ENCODE results near the gene NT5DC3. TPM values are rescaled to one million over a fixed set of nuclear protein-coding genes. Genes with fewer than 3 reads are reported as not detected.
"Not testable (repeated sequence)": the region's sequence is repeated elsewhere in the genome, so short reads cannot be mapped to it uniquely, and the experiment has no call there.

Gene NT5DC3
- total RNA-seq, 1 donor from 2014 or later: 4.0 TPM

DNA sequence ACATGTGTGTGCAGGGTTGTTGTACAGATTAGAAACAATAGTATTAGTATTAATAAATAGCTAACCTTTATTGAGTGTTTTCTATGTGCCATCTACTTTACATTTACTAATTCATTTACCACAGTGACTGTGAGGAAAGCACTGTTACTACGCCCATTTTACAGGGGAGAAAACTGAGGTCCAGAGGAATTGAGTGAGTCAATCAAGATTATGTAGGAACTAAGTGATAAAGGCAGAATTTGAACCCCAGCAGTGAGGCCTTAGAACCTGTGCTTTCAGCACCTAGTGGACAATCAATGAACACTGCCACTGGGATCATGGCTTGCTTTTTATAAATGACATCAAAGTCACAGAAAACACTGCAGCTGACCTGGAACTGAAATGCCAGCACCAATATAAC lies 28.2 kb downstream of the NT5DC3 start:
- no peak for ATAC-seq
- DNase-seq: no peak
- Histone ChIP-seq H3K4me1 (no peaks in the 10 kb centered on the region), H3K4me3 (no peak overlapping the region), H3K27ac (no peak overlapping the region), H3K36me3 (no peaks in the 10 kb centered on the region), H3K9me3 (no peaks in the 10 kb centered on the region), H3K27me3 (ENCODE audit: low read depth) (no peaks in the 10 kb centered on the region)
- TF ChIP-seq, protein P1, sequence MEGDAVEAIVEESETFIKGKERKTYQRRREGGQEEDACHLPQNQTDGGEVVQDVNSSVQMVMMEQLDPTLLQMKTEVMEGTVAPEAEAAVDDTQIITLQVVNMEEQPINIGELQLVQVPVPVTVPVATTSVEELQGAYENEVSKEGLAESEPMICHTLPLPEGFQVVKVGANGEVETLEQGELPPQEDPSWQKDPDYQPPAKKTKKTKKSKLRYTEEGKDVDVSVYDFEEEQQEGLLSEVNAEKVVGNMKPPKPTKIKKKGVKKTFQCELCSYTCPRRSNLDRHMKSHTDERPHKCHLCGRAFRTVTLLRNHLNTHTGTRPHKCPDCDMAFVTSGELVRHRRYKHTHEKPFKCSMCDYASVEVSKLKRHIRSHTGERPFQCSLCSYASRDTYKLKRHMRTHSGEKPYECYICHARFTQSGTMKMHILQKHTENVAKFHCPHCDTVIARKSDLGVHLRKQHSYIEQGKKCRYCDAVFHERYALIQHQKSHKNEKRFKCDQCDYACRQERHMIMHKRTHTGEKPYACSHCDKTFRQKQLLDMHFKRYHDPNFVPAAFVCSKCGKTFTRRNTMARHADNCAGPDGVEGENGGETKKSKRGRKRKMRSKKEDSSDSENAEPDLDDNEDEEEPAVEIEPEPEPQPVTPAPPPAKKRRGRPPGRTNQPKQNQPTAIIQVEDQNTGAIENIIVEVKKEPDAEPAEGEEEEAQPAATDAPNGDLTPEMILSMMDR (IDR thresholded peaks at IDR 0.05): no peak
- intact Hi-C loops (cut with DNase I): no loop called here

DNA sequence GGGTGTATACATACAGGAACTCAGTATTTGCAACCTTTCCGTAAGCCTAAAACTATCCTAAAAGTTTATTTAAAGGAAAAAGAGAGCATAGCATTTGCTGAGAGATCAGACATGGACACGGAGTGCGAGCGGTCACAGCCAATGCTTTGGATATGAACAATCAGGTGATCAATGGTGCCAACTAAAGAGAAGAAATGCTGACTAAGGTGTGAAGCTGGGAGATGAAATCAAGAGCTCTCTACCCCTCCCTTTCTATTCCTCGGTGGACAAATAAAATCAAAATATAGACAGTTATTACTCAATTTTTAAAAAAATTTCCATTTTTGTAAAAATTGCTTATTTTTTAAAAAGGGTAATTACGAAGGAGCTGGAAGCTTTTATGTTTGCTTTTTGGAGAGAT lies 29.2 kb downstream of the NT5DC3 start:
- Histone ChIP-seq H3K4me3 (no peak overlapping the region), H3K27me3 (ENCODE audit: low read depth) (no peaks in the 10 kb centered on the region), H3K27ac (no peak overlapping the region), H3K36me3 (no peaks in the 10 kb centered on the region), H3K4me1 (peaks cover 5% of the 10 kb centered on the region), H3K9me3 (no peaks in the 10 kb centered on the region)
- TF ChIP-seq, protein P1 (IDR thresholded peaks at IDR 0.05): no peak
- no peak for DNase-seq
- ATAC-seq: no peak
- intact Hi-C loops (cut with DNase I): no loop called here

DNA sequence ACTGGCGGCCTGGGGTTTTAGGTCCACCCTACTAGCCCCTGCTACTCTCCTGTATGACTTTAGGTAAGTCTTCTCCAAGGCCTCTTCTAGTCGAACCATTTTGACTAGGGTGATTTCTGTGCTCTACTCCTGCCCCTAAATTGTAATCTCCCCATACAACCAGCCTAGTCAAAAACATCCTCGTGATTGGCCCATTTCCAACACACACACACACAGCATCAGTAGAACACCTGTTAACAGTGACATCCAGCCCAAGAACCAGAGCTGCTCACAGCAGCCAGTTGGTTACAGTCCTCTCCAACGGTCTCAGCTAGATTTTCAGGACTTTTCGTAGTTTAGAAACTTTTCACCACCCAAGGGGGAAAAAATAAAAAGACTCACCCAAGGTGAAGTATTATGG lies 30.9 kb downstream of the NT5DC3 start:
- Histone ChIP-seq H3K4me1 (peaks cover 22% of the 10 kb centered on the region), H3K27ac (no peak overlapping the region), H3K4me3 (no peak overlapping the region), H3K36me3 (no peaks in the 10 kb centered on the region), H3K27me3 (ENCODE audit: low read depth) (no peaks in the 10 kb centered on the region), H3K9me3 (no peaks in the 10 kb centered on the region)
- TF ChIP-seq, protein P1 (IDR thresholded peaks at IDR 0.05): no peak
- ATAC-seq (no peak), DNase-seq (no peak)
- intact Hi-C loops (cut with DNase I): no loop called here

DNA sequence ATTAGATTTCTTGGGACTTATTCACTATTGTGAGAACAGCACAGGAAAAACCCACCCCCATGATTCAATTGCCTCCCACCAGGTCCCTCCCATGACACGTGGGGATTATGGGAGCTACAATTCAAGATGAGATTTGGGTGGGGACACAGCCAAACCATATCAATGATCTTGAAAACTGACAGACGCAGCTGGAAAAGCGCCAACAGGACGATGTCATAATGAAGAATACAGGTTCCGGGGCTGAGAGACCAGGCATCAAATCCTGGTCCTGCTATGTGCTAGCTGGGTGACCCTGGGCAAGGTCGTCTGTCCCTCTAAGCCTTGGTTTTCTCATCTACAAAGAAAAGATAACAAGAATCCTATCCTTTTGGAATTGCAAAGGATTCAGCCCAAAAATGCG lies 31.4 kb downstream of the NT5DC3 start:
- peaks cover 27% of the 10 kb centered on the region for H3K4me1 ChIP-seq
- H3K36me3 ChIP-seq; ATAC-seq; intact Hi-C loops (cut with DNase I); H3K9me3 ChIP-seq; H3K4me3 ChIP-seq; H3K27me3 ChIP-seq (ENCODE audit: low read depth); DNase-seq; H3K27ac ChIP-seq: not testable (repeated sequence)

DNA sequence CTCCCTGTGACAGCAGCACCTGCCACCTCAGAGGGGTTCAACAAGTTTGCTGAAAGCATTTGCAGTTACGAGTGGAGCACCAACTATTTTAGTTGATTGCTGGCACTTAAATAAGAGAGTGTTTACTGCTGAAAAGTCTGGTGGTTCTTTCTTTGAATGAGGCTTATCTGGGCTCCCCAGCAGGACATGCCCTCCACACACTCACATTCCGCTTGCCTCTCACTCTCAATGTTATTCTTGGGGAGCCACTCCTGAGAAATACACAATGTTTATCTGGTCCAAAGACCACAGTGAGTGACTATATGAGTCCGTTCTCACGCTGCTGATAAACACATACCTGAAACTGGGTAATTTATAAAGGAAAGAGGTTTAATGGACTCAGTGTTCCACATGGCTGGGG lies 31.9 kb downstream of the NT5DC3 start:
- ATAC-seq: peak; percentile 18 to 43
- intact Hi-C loops (cut with DNase I): no loop called here
- H3K4me1 ChIP-seq: peaks cover 29% of the 10 kb centered on the region

DNA sequence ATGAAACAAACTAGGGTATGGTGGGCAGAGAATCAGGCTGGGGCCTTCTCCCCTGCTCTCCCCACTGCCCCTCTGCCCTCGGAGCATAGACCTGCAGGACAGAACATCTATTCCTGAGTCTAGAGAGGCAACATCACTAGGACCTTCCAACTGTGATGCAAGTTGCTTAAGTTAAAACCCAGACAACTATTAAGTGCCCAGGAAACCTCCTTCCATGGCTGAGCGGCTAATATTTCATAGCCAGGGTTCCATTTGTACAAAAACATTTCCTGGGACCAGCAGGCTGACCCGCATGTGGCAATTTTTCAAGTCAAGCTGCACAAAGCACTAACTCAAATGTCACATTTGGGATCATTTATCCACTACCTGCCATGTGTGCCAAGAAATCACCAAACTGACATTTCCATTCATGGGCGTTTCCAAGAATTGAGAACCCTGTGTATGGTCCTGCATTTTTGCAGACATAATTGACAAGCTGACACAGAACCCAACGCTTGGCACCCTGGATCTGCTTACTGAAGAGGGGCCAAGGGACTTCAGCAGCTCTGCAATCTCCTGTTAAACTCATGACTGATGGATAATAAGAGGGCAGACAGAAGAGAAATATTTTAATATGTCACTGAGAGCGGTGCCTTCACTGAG lies 32.7 kb downstream of the NT5DC3 start:
- ATAC-seq (no peak), DNase-seq (no peak)
- Histone ChIP-seq H3K27me3 (ENCODE audit: low read depth) (no peaks in the 10 kb centered on the region), H3K9me3 (no peaks in the 10 kb centered on the region), H3K4me1 (peaks cover 30% of the 10 kb centered on the region), H3K27ac (no peak overlapping the region), H3K4me3 (no peak overlapping the region), H3K36me3 (no peaks in the 10 kb centered on the region)
- TF ChIP-seq, protein P1 (IDR thresholded peaks at IDR 0.05): no peak
- intact Hi-C loops (cut with DNase I): no loop called here

More for the DNA sequence above, 31.9 kb downstream of the NT5DC3 start:
- DNase-seq: no peak
- Histone ChIP-seq H3K9me3 (no peaks in the 10 kb centered on the region), H3K27me3 (ENCODE audit: low read depth) (no peaks in the 10 kb centered on the region), H3K4me3 (no peak overlapping the region), H3K36me3 (no peaks in the 10 kb centered on the region), H3K27ac (no peak overlapping the region)
- TF ChIP-seq, protein P1 (IDR thresholded peaks at IDR 0.05): no peak
